Measurements from ENCODE around the gene MSMO1.
A peak's percentile ranks its signal among the peaks of the same experiment; 100 is the strongest.
"Not testable (repeated sequence)": the region's sequence is repeated elsewhere in the genome, so short reads cannot be mapped to it uniquely, and the experiment has no call there.

The MSMO1 gene

DNA sequence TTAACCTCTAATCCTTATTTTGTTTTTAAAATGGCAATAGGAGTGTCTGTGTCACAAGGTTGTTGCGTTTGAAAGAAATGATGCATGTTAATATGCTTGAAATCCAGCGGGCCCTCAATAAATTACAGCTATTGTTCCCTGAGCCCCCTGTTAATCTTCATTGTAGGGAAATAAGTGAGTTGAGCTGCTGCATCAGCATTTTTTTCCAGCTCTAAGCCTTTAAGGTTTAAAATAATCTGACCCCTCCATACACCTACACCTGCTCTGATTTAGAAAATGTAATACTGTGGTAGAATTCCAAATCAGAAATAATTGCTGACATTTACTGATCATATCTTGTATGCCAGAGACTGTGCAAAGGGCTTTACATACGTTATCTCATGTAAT is 2.6 kb upstream of the MSMO1 start:
- no peak for DNase-seq

GRCh38 chr4:165325732-165326512 is 1.5 kb upstream of the MSMO1 start:
- no peak for DNase-seq

DNA sequence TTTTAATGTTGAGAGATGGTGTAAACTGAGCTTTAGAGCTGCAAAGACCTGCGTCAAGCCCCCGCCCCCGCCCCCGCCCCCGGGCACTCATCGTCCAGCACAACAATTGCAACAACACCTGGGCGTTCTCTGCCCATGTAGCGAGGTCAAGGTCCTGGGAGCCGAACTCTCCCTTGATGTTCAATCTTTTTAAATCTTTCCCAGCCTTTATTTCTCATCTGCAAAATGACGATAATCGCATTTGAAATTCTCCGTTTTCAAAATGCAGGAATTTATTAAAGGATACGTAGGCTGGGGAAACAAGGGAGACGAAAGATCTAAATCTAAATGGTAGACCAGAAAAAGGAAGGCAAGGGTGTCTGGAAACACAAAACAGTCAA is 648 bp upstream of the MSMO1 start:
- peak in 1 of 2 experiments; percentile 48 for DNase-seq

DNA sequence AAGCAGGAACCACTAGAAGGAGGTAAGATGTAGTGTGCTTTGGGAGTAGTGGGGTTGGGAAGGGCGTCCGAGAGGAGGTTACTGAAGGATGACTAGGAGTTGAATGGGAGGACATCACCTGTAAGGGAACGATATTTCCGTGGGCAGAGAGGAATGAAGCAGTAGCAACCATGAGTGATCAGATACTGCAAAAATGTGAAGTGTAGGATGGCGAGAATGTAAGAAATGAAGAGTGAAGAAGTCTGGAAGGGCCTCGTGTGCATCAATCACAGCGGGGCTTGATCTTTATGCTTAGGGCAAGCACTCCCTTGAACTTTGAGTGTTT is 594 bp downstream of the MSMO1 start:
- no peak for DNase-seq

DNA sequence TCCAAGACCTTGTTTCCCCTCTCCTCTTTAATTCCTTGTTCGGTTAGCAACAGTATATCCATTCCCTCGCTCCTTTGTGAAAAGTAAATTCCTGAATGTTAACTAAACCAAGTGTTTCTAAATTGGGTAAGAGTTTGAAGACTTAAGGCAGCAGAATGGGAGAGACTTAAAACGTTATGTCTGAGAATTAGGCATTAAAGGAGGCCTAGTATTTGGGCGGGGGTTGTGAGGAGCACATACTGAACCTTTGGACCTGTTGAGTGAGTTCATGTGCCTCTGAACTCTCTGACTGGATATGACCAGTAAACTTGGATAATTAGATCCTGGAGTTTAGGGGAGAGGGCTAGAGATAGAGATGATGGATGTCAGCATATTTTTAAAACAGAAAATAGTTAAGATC is 1.2 kb downstream of the MSMO1 start:
- no peak for DNase-seq

DNA sequence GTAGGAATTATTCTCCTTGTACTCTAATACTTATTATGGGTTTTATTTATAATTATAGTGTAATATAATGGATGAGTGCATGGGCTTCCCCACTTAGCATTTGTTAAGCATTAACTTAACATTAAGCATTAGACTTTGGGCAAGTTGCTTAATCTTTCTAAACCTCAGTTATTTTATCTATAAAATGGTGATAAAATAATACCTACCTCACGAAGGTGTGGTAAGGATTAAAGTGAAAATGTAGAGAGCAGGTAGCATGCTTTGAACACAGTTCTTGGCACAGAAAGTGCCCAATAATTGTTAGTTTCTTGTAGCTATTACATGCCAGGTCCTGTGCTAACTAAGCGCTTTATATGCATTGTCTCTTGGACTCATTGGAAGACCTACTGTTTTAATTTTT is 2.6 kb downstream of the MSMO1 start:
- DNase-seq = no peak

GRCh38 chr4:165330666-165331065 is 3.2 kb downstream of the MSMO1 start:
- no peak for DNase-seq

GRCh38 chr4:165331359-165331758 is 3.9 kb downstream of the MSMO1 start:
- no peak for DNase-seq

- no peak for DNase-seq
These were observed 4.4 kb downstream of the MSMO1 start for GRCh38 chr4:165331823-165332222.

DNA sequence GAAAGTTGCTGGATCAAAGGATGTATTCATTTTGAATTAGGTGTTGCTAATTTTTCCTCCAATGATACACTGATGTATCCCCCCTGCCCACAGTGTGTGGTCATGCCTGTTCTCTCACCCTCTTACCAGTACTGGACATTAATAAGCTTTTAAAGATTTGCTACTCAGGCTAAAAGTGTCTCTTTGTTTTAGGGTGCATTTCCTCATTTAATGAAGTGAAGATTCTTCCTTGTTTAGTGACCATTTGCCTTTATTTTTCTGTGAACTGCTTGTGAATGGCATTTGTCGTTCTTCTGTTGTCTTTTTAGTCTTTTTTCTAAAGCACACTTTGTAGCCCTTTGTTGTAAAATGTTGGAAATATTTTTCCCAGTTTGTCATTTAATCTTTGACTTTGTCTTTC is 5.0 kb downstream of the MSMO1 start:
- no peak for DNase-seq

DNA sequence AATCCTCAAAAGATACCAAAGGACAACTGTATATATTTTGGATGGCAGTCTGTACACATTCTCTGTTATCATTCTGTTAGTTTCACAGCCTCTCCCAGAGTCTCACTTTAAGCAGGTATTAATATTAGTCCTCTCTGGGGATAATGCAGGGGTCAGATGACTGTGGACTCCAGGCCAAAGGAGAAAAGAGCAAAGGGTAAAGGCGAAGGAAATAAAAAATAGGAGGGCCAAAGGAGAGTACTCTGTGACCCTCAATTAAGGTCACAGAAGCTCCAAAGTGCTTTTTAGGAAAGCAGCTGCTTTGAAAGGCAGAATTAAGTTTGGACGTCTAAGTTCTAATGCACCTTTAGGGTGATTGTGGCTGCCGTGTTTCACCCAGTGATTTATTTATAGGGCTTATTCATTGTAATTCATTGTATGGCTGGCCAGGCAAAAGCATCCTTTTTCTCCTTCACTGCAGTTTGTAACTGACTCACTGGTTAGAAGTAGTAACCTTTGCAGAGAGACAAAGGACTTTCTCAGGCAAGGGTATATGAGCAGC is 7.8 kb downstream of the MSMO1 start:
- no peak for DNase-seq

DNA sequence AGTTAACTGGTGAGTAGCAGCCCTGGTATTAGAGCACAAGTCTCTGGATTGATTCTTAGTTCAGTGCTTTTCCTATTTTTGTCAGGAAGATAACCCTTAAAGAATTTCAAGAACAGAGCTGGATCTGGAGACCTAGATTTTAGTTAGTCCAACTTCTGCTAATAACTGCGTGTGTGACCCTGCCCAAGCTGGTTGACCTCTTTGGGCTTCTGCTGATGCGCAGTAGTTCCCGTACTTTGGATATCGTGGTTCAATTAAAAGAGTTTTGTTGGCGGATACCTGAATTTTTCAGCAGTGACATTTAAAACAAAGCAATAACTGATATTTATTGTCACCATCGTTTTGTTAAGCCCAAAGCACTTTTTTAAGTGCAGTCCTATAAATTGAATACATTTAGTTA is 9.3 kb downstream of the MSMO1 start:
- DNase-seq = no peak

DNA sequence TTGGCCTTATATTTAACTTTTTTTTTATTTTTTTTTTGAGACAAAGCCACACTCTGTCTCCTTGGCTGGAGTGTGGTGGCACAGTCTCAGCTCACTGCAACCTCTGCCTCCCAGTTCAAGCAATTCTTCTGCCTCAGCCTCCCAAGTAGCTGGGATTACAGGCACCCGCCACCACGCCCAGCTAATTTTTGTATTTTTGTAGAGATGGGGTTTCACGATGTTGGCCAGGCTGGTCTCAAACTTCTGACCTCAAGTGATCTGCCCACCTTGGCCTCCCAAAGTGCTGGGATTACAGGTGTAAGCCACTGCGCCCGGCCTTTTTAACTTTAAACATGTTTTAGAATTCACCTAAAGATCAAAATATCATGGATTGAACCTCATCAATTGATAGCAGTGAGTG is 14.9 kb downstream of the MSMO1 start:
- not testable (repeated sequence) for DNase-seq

DNA sequence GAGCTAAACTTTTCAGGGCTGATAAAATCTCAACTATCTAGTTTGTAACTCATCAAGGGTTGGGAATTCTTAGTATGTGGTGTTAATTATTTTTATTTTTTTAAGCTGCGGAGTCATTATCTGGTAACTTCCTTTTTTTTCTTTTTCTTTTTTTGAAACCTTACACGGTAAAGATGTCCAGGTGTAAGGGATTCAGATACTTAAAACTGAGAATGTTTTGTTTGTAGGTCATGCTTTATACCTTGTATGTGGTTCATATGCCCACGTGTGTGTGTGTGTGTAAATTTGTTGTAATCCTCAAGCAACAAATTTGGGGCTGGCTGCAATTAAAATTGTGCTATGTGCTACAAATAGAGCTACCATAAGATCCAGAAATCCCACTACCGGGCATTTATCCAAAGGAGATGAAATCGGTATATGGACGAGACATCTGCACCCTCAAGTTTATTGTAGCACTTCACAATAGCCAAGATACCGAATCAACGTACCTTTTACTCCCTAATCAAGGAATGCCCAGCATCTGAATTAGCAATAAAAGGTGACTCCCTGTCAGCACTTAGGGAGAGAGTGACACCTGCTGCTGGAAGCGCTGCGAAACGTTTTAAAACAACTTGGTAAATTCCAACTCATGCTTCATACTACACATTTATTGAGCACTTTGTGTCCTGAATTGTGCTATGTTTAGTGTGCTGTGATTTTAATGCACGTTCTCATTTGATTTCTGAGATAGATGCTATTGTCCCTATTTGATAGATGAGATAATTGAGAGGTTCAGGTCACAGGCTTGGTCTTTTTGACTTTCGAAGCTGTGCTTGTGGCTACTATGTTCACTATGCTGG is 16.1 kb downstream of the MSMO1 start:
- DNase-seq = no peak

GRCh38 chr4:165345666-165346417 is 18.4 kb downstream of the MSMO1 start:
- DNase-seq = no peak

GRCh38 chr4:165347647-165348569 is 20.4 kb downstream of the MSMO1 start:
- DNase-seq = no peak

GRCh38 chr4:165351359-165352130 is 24.1 kb downstream of the MSMO1 start:
- DNase-seq = no peak

- peak in 1 of 2 experiments; percentile 29 for DNase-seq
These were observed 28.4 kb downstream of the MSMO1 start for GRCh38 chr4:165355900-165356300.

GRCh38 chr4:165359506-165359905 is 32.0 kb downstream of the MSMO1 start:
- DNase-seq = no peak

GRCh38 chr4:165360041-165360695 is 32.7 kb downstream of the MSMO1 start:
- no peak for DNase-seq

All from cerebellar nuclear complex (tissue), 1 donor.